Upper lobe of left lung (tissue), 6 donors: ENCODE results near the gene VASN. TPM values are rescaled to one million over a fixed set of nuclear protein-coding genes. Genes with fewer than 3 reads are reported as not detected.
"Not testable (repeated sequence)": the region's sequence is repeated elsewhere in the genome, so short reads cannot be mapped to it uniquely, and the experiment has no call there.

ENCODE experiments used
- ATAC-seq, 2 donors: fragments of 200-7000 bp; cut with Tn5 transposase; one replicate each; pipeline ENCODE4 v1.9.1; 2022; ENCODE audit warnings: mild to moderate bottlenecking in 2 of 2, moderate library complexity in 2 of 2; ENCODE audit not compliant: low FRiP score in 2 of 2
- DNase-seq, 2 donors: peaks; one replicate each; pipeline ENCODE4 v3.0.0-alpha.2; 2019 to 2020
- H3K27ac ChIP-seq, 4 donors: fragments of 200-600 bp; sonication (generic); one replicate each; pipeline ENCODE4 v1.5.1; 2016 to 2019
- H3K27me3 ChIP-seq, 4 donors: fragments of 200-600 bp; sonication (generic); one replicate each; pipeline ENCODE4 v1.5.1; 2017 to 2019
- H3K36me3 ChIP-seq, 4 donors: fragments of 200-600 bp; sonication (generic); one replicate each; pipeline ENCODE4 v1.5.1; 2016 to 2019
- H3K4me1 ChIP-seq, 4 donors: fragments of 200-600 bp; sonication (generic); one replicate each; pipeline ENCODE4 v1.5.1; 2018 to 2019
- H3K4me3 ChIP-seq, 4 donors: fragments of 200-600 bp; sonication (generic); one replicate each; pipeline ENCODE4 v1.5.1; 2017 to 2019; ENCODE audit warnings: mild to moderate bottlenecking in 2 of 4, moderate library complexity in 1 of 4
- H3K9me3 ChIP-seq, 4 donors: fragments of 200-600 bp; sonication (generic); one replicate each; pipeline ENCODE4 v1.5.1; 2018 to 2019
- CTCF ChIP-seq, 6 experiments: fragments of 450-650 bp in 4 of 6; fragments of 200-600 bp in 2 of 6; sonication (generic) in 2 of 6; IDR thresholded peaks; one replicate each; pipeline ENCODE4 v1.5.1; 2016 to 2019; ENCODE audit warnings: antibody characterized with exemption in 6 of 6
- EP300 ChIP-seq, 4 donors: sonication (generic); formaldehyde crosslinking; IDR thresholded peaks; one replicate each; pipeline ENCODE4 v1.5.1; 2017; ENCODE audit warnings: antibody characterized with exemption in 4 of 4, control low read depth in 2 of 4
- POLR2A ChIP-seq, 4 donors: fragments of 450-650 bp; IDR thresholded peaks; one replicate each; pipeline ENCODE4 v1.5.1; 2016 to 2017; ENCODE audit warnings: antibody characterized with exemption in 4 of 4, mild to moderate bottlenecking in 2 of 4
- POLR2AphosphoS5 ChIP-seq, 2 donors: sonication (generic); formaldehyde crosslinking; IDR thresholded peaks; one replicate each; pipeline ENCODE4 v1.5.1; 2017; ENCODE audit warnings: antibody characterized with exemption in 2 of 2
- WGBS, 2 donors: methylation state at CpG; one replicate each; pipeline ENCODE4 v1.1.5; 2017 to 2018; 5-methylcytosine and 5-hydroxymethylcytosine counted together
- total RNA-seq, 6 donors: library from RNA; depleted of rRNA in 4 of 6; stranded (reverse); fragments of >200 nt in 4 of 6; gene quantifications; one replicate each; pipeline versions ENCODE4 v1.1.0 to v1.2.1, GENCODE V29; 2016 to 2021
- donor health status: DM: no; HTN: no; CAD: no; lungs with moderate emphysema.
- donor health status: DM: no; HTN: yes; CAD: no; lungs with severe emphysema.

VASN gene
- total RNA-seq, 6 donors from 2014 or later, result 11.4 to 40.6 (median 30.2) TPM

GRCh38 chr16:4390266-4391260 is 18.9 kb downstream of the VASN start:
- ATAC-seq, result no peak
- TF ChIP-seq CTCF (IDR thresholded peaks at IDR 0.05) (no peak), POLR2A (IDR thresholded peaks at IDR 0.05) (no peak), EP300 (IDR thresholded peaks at IDR 0.05) (no peak)
- no peaks in the 10 kb centered on the region for H3K9me3 ChIP-seq
- no peak overlapping the region for H3K4me3 ChIP-seq
- DNase-seq, result no peak
- H3K4me1 ChIP-seq, result peaks cover 15 to 39% (median 28%) of the 10 kb centered on the region in 4 donors
- H3K36me3 ChIP-seq, result peaks cover 4 to 62% (median 47%) of the 10 kb centered on the region in 4 donors
- H3K27ac ChIP-seq, result peak overlapping the region in 2 of 4 donors; percentile 78 to 79
- H3K27me3 ChIP-seq, result no peaks in the 10 kb centered on the region
- WGBS, 2 donors, result 85 to 88% methylated on average over 14 to 18 of the region's 18 CpGs

DNA sequence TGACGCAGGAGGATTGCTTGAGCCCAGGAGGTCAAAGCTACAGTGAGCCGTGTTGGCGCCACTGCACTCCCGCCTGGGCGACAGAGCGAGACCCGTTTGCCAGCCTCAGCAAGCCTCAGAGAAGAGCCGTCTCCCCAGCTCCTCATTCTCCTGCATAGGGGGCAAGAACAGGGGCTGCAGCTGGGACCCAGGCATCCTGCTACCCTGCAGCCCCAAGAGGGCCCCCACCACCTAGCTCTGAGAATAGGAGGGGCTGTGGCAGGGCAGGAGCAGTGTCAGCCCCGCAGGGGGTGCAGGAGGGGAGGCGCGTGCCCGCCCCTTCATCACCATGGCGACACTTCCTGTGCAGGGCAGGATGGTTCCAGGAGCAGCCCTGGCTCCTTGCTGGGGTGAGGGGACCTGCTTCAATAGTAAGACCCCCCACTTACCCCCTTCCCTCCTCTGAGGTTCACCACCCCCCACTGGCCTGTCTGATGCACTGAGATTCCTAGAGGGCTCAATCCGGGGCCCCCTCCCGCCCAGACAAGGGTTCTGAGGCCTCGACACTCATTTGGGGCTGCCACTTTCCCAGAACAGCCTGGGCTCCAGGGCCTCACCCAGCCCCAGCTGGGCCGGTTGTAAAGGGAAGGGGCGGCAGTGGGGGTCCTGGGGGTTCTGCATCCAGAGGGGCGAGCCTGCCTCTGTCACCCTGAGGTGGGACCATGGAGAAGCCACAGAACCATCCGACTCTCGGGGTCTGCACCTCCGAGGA is 20.2 kb downstream of the VASN start:
- WGBS, 2 donors, result 86 to 91% methylated on average over 10 to 17 of the region's 22 CpGs
- peaks cover 11 to 30% (median 25%) of the 10 kb centered on the region in 4 donors for H3K4me1 ChIP-seq
- no peaks in the 10 kb centered on the region for H3K27me3 ChIP-seq
- H3K9me3 ChIP-seq, result no peaks in the 10 kb centered on the region
- ATAC-seq (no peak), DNase-seq (no peak)
- peak overlapping the region in 1 of 4 donors; percentile 50 for H3K27ac ChIP-seq
- H3K36me3 ChIP-seq, result peaks cover 4 to 62% (median 40%) of the 10 kb centered on the region in 4 donors
- H3K4me3 ChIP-seq, result no peak overlapping the region
- no peak for TF ChIP-seq POLR2A (IDR thresholded peaks at IDR 0.05)
- no peak for TF ChIP-seq CTCF (IDR thresholded peaks at IDR 0.05)
- no peak for TF ChIP-seq POLR2AphosphoS5 (IDR thresholded peaks at IDR 0.05)
- no peak for TF ChIP-seq EP300 (IDR thresholded peaks at IDR 0.05)

GRCh38 chr16:4392382-4393239 is 21.0 kb downstream of the VASN start:
- Histone ChIP-seq H3K36me3 (peaks cover 4 to 60% (median 36%) of the 10 kb centered on the region in 4 donors), H3K27me3 (no peaks in the 10 kb centered on the region), H3K4me3 (no peak overlapping the region), H3K4me1 (peaks cover 10 to 30% (median 21%) of the 10 kb centered on the region in 4 donors), H3K9me3 (no peaks in the 10 kb centered on the region), H3K27ac (peak overlapping the region in 3 of 4 donors; percentile 38 to 72 (median 50))
- TF ChIP-seq CTCF (IDR thresholded peaks at IDR 0.05) (no peak), POLR2AphosphoS5 (IDR thresholded peaks at IDR 0.05) (no peak), EP300 (IDR thresholded peaks at IDR 0.05) (no peak), POLR2A (IDR thresholded peaks at IDR 0.05) (no peak)
- DNase-seq (peak in 1 of 2 donors; percentile 77), ATAC-seq (peak; percentile 21 to 25)
- 62 to 73% methylated on average over 14 to 27 of the region's 27 CpGs for WGBS, 2 donors

DNA sequence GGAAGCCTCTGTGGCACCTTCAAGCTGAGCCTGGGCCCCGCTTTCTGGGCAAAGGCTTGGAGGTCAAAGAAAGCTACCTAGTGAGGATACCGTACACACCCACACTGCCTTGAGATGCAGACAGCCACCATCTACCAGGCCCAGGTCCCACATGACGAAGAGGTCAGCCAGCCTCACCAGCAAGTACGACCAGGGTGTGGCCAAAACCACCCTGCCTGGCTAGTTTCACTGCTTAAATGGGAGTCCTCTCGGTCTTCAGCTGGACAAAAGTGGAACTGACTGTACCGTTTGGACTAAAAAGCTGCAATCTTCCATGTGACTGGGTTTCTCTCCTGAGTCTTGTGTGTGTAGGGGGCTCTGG is 21.6 kb downstream of the VASN start:
- Histone ChIP-seq H3K36me3 (peaks cover 4 to 59% (median 36%) of the 10 kb centered on the region in 4 donors), H3K9me3 (no peaks in the 10 kb centered on the region), H3K27ac (peak overlapping the region; percentile 12 to 72 (median 44)), H3K4me3 (no peak overlapping the region), H3K27me3 (no peaks in the 10 kb centered on the region), H3K4me1 (peaks cover 10 to 30% (median 20%) of the 10 kb centered on the region in 4 donors)
- WGBS, 2 donors, result 67 to 76% methylated on average over 6 of the region's 6 CpGs
- DNase-seq (peak in 1 of 2 donors; percentile 61), ATAC-seq (peak in 1 of 2 donors; percentile 58)
- TF ChIP-seq POLR2A (IDR thresholded peaks at IDR 0.05) (no peak), POLR2AphosphoS5 (IDR thresholded peaks at IDR 0.05) (no peak), EP300 (IDR thresholded peaks at IDR 0.05) (no peak), CTCF (IDR thresholded peaks at IDR 0.05) (no peak)

- Histone ChIP-seq H3K27ac (peak overlapping the region in 2 of 4 donors; percentile 12 to 38), H3K4me1 (peaks cover 10 to 26% (median 15%) of the 10 kb centered on the region in 4 donors), H3K36me3 (peaks cover 4 to 61% (median 36%) of the 10 kb centered on the region in 4 donors)
- DNase-seq, H3K4me3 ChIP-seq, ATAC-seq, H3K27me3 ChIP-seq, H3K9me3 ChIP-seq: not testable (repeated sequence)
- 90 to 98% methylated on average over 15 of the region's 15 CpGs for WGBS, 2 donors
Observed at GRCh38 chr16:4393850-4394249, 22.2 kb downstream of the VASN start.
